Measurements from ENCODE around the gene SCO2. TPM values are rescaled to one million over a fixed set of nuclear protein-coding genes. Genes with fewer than 3 reads are reported as not detected.

SCO2 gene
- total and polyA plus RNA-seq, 9 of the 15 experiments (the other 6 are each of a cell fraction or from before 2014, with no cell fraction given): 0.34 to 4.0 (median 1.1) TPM; not detected in 3

GRCh38 chr22:50507991-50508884 lies 17.2 kb downstream of the SCO2 start, which contains the start of gene NCAPH2 (continued):
- no peak for TF ChIP-seq SMAD2 (IDR thresholded peaks at IDR 0.05; ENCODE audit: low read depth, low read length)
- TF ChIP-seq, protein P1, sequence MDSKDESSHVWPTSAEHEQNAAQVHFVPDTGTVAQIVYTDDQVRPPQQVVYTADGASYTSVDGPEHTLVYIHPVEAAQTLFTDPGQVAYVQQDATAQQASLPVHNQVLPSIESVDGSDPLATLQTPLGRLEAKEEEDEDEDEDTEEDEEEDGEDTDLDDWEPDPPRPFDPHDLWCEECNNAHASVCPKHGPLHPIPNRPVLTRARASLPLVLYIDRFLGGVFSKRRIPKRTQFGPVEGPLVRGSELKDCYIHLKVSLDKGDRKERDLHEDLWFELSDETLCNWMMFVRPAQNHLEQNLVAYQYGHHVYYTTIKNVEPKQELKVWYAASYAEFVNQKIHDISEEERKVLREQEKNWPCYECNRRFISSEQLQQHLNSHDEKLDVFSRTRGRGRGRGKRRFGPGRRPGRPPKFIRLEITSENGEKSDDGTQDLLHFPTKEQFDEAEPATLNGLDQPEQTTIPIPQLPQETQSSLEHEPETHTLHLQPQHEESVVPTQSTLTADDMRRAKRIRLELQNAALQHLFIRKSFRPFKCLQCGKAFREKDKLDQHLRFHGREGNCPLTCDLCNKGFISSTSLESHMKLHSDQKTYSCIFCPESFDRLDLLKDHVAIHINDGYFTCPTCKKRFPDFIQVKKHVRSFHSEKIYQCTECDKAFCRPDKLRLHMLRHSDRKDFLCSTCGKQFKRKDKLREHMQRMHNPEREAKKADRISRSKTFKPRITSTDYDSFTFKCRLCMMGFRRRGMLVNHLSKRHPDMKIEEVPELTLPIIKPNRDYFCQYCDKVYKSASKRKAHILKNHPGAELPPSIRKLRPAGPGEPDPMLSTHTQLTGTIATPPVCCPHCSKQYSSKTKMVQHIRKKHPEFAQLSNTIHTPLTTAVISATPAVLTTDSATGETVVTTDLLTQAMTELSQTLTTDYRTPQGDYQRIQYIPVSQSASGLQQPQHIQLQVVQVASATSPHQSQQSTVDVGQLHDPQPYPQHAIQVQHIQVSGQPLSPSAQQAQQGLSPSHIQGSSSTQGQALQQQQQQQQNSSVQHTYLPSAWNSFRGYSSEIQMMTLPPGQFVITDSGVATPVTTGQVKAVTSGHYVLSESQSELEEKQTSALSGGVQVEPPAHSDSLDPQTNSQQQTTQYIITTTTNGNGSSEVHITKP (IDR thresholded peaks at IDR 0.05; ENCODE audit: partially characterized antibody): no peak
- peak; percentile 98 for TF ChIP-seq CREM (IDR thresholded peaks at IDR 0.05; ENCODE audit: low read depth)
- peak; percentile 95 for TF ChIP-seq TBP (optimal IDR thresholded peaks at IDR 0.05; ENCODE audit: low read depth, low read length)
- TF ChIP-seq THRA (IDR thresholded peaks at IDR 0.05): no peak
- TF ChIP-seq CHD4 (IDR thresholded peaks at IDR 0.05; ENCODE audit: insufficient read depth, insufficient replicate concordance, low read depth, low read length, poor library complexity, severe bottlenecking): no peak
- TF ChIP-seq NFIX (CRISPR knock-in tag; IDR thresholded peaks at IDR 0.05; ENCODE audit: low read depth): no peak
- no peak for TF ChIP-seq TARDBP (IDR thresholded peaks at IDR 0.05)
- no peak for TF ChIP-seq ZKSCAN3 (CRISPR knock-in tag; IDR thresholded peaks at IDR 0.05)
- TF ChIP-seq BRD9 (IDR thresholded peaks at IDR 0.05; ENCODE audit: low read depth, partially characterized antibody): no peak
- TF ChIP-seq RBM14 (IDR thresholded peaks at IDR 0.05; ENCODE audit: borderline replicate concordance, insufficient read depth, low read depth, low read length): no peak
- TF ChIP-seq JUND (IDR thresholded peaks at IDR 0.05; ENCODE audit: borderline replicate concordance, low read depth, low read length): no peak
- no peak; the same call in 2 of the 3 replicates for TF ChIP-seq JUND (tag; IDR thresholded peaks at IDR 0.05; ENCODE audit: borderline replicate concordance, low read depth, low read length)
- TF ChIP-seq SRSF9 (IDR thresholded peaks at IDR 0.05; ENCODE audit: borderline replicate concordance, low read depth, low read length): no peak
- TF ChIP-seq CREB1 (IDR thresholded peaks at IDR 0.05): peak; percentile 98
- peak; percentile 97 for TF ChIP-seq CREB1 (CRISPR knock-in tag; IDR thresholded peaks at IDR 0.05)
- no peak for TF ChIP-seq EP300 (IDR thresholded peaks at IDR 0.05; ENCODE audit: low read length)
- no peak for TF ChIP-seq KAT2B (IDR thresholded peaks at IDR 0.05; ENCODE audit: low read depth, low read length)
- TF ChIP-seq PTRF (tag; IDR thresholded peaks at IDR 0.05): no peak
- TF ChIP-seq POLR2H (tag; IDR thresholded peaks at IDR 0.05; ENCODE audit: low read depth): peak; percentile 53; the same call in 1 of the 2 replicates
- peak; percentile 97 for TF ChIP-seq E2F3 (CRISPR knock-in tag; IDR thresholded peaks at IDR 0.05)
- no peak for TF ChIP-seq HOXB6 (CRISPR knock-in tag; IDR thresholded peaks at IDR 0.05; ENCODE audit: borderline replicate concordance)
- peak; percentile 77 for TF ChIP-seq ATF3 (IDR thresholded peaks at IDR 0.05)
- no peak for TF ChIP-seq ATF3 (CRISPR knock-in tag; conservative IDR thresholded peaks at IDR 0.05)
